ENCODE measurements around the gene HMX1. TPM values are rescaled to one million over a fixed set of nuclear protein-coding genes. Genes with fewer than 3 reads are reported as not detected.

The HMX1 gene
- total and polyA plus RNA-seq, 2 experiments from 2014 or later, result 0.69 TPM; not detected in 1

GRCh38 chr4:8852118-8852704, 19.4 kb downstream of the HMX1 start:
- Histone ChIP-seq H3K27ac (ENCODE audit: low read depth) (no peak overlapping the region), H3K9me2 (ENCODE audit: insufficient read depth) (no peaks in the 10 kb centered on the region), H3K79me2 (replicated peaks; ENCODE audit: insufficient read depth) (no peaks in the 10 kb centered on the region), H2AFZ (no peak overlapping the region), H3K36me3 (ENCODE audit: insufficient read depth) (no peaks in the 10 kb centered on the region), H3K4me2 (no peak overlapping the region), H3F3A (replicated peaks; ENCODE audit: low read depth) (no peaks in the 10 kb centered on the region), H4K20me1 (replicated peaks; ENCODE audit: insufficient read depth) (no peaks in the 10 kb centered on the region; the same call in 1 of the 2 replicates), H3K4me3 (no peak overlapping the region), H3K27me3 (ENCODE audit: insufficient read depth) (peaks cover 45% of the 10 kb centered on the region), H3K4me1 (ENCODE audit: insufficient read depth) (peaks cover 13% of the 10 kb centered on the region; the same call in 1 of the 2 replicates)
- no peak overlapping the region for H3K4me3 Mint-ChIP-seq
- H3K36me3 Mint-ChIP-seq (ENCODE audit: low read depth), result no peaks in the 10 kb centered on the region; the same call in 2 of the 3 replicates
- H3K9me3 Mint-ChIP-seq, result no peaks in the 10 kb centered on the region
- TF ChIP-seq CTCF (conservative IDR thresholded peaks at IDR 0.05; ENCODE audit: low read depth in 2 of 2) (no peak), JUNB (IDR thresholded peaks at IDR 0.05; ENCODE audit: unreplicated experiment) (no peak), EZH2phosphoT487 (IDR thresholded peaks at IDR 0.05; ENCODE audit: unreplicated experiment) (no peak), EZH2 (IDR thresholded peaks at IDR 0.05; ENCODE audit: low read depth, unreplicated experiment) (no peak)
- TF ChIP-seq, protein P1, sequence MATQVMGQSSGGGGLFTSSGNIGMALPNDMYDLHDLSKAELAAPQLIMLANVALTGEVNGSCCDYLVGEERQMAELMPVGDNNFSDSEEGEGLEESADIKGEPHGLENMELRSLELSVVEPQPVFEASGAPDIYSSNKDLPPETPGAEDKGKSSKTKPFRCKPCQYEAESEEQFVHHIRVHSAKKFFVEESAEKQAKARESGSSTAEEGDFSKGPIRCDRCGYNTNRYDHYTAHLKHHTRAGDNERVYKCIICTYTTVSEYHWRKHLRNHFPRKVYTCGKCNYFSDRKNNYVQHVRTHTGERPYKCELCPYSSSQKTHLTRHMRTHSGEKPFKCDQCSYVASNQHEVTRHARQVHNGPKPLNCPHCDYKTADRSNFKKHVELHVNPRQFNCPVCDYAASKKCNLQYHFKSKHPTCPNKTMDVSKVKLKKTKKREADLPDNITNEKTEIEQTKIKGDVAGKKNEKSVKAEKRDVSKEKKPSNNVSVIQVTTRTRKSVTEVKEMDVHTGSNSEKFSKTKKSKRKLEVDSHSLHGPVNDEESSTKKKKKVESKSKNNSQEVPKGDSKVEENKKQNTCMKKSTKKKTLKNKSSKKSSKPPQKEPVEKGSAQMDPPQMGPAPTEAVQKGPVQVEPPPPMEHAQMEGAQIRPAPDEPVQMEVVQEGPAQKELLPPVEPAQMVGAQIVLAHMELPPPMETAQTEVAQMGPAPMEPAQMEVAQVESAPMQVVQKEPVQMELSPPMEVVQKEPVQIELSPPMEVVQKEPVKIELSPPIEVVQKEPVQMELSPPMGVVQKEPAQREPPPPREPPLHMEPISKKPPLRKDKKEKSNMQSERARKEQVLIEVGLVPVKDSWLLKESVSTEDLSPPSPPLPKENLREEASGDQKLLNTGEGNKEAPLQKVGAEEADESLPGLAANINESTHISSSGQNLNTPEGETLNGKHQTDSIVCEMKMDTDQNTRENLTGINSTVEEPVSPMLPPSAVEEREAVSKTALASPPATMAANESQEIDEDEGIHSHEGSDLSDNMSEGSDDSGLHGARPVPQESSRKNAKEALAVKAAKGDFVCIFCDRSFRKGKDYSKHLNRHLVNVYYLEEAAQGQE (IDR thresholded peaks at IDR 0.05; ENCODE audit: unreplicated experiment), result no peak
- TF ChIP-seq, protein P2, sequence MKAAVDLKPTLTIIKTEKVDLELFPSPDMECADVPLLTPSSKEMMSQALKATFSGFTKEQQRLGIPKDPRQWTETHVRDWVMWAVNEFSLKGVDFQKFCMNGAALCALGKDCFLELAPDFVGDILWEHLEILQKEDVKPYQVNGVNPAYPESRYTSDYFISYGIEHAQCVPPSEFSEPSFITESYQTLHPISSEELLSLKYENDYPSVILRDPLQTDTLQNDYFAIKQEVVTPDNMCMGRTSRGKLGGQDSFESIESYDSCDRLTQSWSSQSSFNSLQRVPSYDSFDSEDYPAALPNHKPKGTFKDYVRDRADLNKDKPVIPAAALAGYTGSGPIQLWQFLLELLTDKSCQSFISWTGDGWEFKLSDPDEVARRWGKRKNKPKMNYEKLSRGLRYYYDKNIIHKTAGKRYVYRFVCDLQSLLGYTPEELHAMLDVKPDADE (IDR thresholded peaks at IDR 0.05), result no peak
- ATAC-seq (no peak), DNase-seq (ENCODE audit: low spot score) (no peak)
- H3K4me1 Mint-ChIP-seq, result peaks cover 25% of the 10 kb centered on the region
- H3K27ac Mint-ChIP-seq, result no peak overlapping the region
- peaks cover 49% of the 10 kb centered on the region for H3K27me3 Mint-ChIP-seq (ENCODE audit: insufficient read depth, low read depth, poor library complexity)
